GM19463 (cell line): Measurements from ENCODE around the gene TXNRD1.
A peak's percentile ranks its signal among the peaks of the same experiment; 100 is the strongest.

Source experiments
- ATAC-seq: cut with Tn5 transposase; IDR thresholded peaks from one replicate; pipeline ENCODE4 v1.9.1; 2021; ENCODE audit warnings: mild to moderate bottlenecking, moderate library complexity; ENCODE audit not compliant: unreplicated experiment

The TXNRD1 gene

GRCh38 chr12:104360157-104360556 lies 144.6 kb downstream of the TXNRD1 start:
- ATAC-seq: no peak

DNA sequence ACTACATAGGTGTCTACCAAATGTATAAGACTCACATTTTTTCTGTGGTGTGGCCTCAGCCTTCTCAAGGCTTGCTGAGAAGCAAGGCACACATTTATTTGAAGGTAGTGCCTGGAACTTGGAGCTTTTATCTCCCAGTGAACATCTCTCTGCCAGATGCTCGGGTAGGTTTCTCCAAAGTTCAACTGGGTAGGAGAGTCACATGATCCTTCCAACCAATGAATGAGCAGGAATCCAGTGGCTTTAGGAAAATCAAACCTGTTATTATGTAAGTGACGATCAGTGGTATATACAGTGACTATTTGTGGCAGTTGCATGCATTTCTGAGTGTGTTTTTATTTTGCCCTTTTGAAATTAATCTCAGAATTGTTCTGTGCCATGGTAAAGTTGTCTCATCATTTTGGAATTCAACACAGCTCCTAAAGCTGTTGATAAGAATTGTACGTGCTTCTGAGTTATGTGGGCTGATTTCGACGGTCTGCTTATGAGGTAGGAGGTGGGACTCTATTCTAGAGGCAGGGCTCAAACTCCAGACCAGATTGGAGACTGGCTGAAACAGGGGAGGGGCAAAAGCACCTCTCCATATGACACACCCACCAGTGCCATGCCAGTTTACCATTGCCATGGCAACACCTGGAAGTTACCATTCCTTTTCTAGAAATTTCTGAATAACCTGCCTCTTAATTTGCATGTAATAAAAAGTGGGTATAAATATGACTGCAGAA lies 145.6 kb downstream of the TXNRD1 start:
- ATAC-seq: no peak

DNA sequence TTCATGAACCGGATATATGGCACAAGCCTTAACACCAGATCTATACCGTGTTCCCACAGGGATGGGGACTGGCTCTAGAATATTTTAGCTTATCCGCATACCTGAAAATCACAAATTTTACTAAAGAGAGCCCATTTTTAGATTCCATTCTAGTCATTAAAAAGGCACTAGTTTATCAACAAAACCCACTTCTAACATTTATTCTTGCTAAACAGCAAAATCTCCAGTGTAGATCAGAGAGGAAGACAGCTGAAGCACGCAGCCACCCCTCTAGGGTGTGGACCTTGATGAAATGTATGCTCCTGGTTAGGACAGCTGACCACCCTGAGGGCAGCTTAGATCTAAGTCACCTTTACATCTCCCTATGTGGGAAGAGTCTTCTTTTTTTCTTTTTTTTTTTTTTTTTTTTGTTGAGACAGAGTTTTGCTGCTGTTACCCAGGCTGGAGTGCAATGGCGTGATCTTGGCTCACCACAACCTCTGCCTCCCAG lies 150.4 kb downstream of the TXNRD1 start:
- ATAC-seq: no peak

- no peak for ATAC-seq
These were observed 154.1 kb downstream of the TXNRD1 start for GRCh38 chr12:104369708-104370107.

DNA sequence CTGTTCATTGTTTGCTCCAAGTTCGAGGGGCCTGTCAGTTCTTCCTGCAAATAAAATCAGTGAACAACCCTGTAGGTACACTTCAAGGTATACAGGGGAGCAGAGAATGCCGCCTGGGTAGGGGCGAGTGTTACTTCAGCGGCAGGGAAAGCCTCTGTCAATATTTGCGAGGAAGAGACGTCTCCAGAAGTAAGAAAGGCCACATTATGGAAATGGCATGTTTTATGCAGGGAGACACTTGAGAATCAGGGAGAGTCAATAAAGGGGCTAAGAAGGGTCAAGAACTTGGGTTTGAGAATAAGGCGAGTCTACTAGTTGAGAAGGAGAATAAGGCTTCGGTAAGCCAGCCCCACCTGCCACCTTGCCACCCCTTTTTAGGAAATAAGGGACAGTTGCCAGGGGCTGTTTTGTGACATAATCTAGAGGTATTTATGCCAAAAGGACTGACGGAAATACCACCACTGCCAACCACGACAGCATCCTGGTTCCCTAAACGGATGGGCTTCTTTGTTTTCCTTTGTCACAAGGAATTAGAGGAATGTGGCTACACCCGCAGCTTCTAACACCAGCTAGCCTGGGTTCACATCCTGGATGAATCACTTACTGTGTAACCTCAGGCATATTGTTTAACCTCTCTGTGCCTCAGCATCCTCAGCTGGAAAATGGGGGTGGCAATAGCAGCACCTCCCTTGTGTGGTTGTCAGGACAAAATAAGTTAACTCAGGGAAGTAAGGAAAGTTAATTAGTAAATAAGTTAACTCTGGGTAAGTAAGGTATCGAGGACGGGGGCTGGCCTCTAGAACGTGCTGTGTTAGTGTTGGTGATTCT lies 155.7 kb downstream of the TXNRD1 start:
- ATAC-seq: no peak

DNA sequence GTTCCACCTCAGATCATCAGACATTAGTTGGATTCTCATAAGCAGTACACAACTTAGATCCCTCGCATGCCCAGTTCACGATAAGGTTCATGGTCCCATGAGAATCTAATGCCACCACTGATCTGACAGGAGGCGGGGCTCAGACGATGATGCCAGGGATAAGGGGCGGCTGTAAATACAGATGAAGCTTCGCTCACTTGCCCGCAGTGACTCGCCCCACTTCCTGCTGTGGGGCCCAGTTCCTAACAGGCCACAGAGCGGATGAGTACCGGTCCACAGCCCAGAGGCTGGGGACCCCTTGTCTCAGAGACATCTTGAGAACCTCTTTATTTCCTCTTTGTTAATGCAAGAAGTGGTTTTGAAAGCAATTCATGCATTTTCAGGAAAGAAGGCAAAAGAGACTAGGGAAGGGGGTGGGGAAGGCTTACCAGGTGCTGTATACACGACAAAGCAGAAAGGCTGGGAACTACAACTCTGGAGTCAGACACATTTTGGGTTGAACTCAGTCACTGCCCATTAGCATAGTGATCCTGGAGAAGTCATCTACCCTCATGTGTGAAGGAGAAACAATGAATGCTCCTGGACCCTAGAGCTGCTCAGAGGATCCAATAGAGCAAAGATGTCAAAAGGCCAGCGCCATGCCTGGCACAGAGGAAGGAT lies 156.6 kb downstream of the TXNRD1 start:
- ATAC-seq: no peak

DNA sequence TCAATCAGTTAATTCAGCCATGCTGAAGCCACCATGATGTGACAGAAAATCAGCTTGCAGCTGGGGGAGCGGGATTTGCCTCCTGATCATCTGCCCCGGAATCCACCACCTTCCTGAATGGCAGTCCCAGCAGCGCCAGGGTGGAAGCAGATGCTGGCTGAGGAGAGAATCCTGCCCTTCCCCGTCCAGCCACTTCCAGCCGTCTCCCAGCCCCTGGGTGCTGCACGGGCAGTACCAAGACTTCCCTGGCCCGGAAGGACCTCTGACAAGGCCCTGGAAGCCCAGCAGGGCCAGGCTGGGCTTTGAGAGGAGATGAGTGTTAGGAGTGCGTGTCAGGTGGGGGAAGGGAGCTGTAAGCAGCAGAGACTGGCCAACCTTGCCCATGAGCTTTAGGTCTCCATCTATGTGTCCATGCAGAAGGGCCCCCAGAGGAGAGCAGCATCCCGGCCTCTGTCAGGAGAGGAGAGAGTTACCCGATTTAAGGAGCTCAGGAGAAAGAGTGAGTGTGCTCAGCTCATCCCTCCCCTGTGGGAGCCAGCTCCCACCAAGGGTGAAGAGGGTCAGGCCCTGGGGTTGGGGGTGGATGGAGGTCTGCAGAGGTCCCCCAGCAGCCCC lies 157.2 kb downstream of the TXNRD1 start:
- no peak for ATAC-seq

DNA sequence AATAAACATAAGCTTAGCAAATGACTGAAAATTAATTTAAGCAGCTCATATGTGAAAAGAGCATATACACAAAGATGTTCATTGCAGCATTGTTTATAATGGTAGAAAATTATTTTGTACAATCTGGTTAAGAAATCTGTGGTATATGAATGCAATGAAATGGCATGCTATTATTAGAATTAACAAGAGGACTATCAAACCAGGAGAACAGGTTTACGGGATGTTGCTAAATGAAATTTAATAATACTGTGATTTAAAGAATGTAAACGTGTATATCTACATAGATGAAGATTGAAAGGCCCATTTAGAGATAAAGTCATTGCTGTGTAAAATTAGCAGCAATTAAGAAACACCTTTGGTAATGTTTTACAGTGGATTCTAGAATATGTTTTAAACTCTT lies 158.5 kb downstream of the TXNRD1 start:
- no peak for ATAC-seq

GRCh38 chr12:104374806-104375205 lies 159.2 kb downstream of the TXNRD1 start:
- ATAC-seq: no peak

GRCh38 chr12:104375775-104376174 lies 160.2 kb downstream of the TXNRD1 start:
- ATAC-seq: no peak

DNA sequence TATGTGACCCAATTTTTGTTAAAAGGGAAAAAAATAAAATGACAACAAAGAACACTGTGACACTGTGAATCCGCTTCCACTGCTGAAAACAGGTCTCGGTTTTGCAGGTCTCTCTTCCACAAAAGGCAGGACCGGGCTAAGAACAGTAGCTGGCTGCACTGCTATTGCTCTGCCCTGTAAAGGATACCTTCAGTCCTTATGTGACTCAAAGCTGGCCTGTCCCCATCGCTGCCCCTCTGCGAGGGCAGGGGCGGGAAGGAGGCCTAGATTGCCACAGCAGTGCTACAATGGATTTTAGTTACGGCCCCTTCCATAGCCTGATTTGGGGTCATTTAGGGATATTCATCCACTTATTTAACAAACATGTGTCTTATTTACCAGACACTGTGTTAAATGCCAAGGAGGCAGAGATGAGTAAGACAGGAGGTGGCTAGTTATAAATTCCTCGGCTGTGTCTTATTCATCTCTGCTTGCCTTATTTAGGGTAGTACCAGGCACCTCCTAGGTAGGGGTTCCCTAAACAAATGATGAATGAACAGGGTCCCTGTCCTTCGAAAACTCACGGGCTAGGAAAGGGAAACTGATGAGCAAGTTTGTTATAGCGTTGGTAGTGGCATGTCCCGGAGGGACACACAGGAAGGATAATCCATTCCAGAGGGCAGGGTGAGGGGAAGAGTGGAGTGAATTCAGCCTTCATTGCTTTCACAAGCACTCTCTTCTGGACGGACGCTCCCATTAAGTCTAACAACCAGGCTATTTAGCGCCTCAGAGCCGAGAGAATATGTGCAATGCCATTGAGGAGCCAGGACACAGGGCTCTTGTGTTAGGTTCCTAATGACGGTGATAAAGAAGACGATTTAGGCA lies 161.3 kb downstream of the TXNRD1 start:
- no peak for ATAC-seq

DNA sequence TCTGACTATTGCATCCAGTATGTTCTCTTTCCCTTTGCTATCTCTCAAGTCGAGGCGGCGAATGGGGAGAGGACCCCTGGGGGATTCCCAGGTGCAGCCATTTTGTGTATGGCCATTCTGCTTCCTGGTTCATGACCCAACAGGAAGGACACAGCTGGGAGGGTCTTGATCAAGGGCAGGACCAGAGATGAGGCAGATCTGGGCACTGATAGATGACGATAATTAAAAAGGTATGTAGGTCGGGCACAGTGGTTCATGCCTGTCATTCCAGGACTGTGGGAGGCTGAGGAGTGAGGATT lies 161.9 kb downstream of the TXNRD1 start:
- ATAC-seq: no peak

DNA sequence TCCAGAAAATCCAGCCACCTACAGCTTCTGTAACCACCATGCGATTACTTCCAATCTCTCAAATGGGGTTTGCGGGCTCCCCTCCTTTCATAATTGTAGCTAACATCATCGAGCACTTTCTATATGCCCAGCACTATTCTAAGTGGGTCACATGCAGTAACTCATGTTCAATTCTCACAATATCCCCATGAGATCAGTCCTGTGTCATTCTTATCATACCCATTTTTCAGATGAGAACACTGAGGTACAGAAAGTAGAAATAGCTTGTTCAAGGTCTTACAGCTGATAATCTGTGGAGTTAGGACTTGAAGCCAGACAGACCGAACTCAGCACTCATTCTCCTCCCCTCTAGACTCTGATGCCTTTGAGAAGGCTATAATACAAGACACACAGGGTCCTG lies 162.8 kb downstream of the TXNRD1 start:
- no peak for ATAC-seq

- ATAC-seq: no peak
These were observed 165.8 kb downstream of the TXNRD1 start for GRCh38 chr12:104381341-104381730.

GRCh38 chr12:104381731-104382480 lies 166.3 kb downstream of the TXNRD1 start:
- ATAC-seq: peak; percentile 69

GRCh38 chr12:104384141-104384880 lies 168.7 kb downstream of the TXNRD1 start:
- ATAC-seq: no peak

GRCh38 chr12:104385510-104385909 lies 169.9 kb downstream of the TXNRD1 start:
- no peak for ATAC-seq

DNA sequence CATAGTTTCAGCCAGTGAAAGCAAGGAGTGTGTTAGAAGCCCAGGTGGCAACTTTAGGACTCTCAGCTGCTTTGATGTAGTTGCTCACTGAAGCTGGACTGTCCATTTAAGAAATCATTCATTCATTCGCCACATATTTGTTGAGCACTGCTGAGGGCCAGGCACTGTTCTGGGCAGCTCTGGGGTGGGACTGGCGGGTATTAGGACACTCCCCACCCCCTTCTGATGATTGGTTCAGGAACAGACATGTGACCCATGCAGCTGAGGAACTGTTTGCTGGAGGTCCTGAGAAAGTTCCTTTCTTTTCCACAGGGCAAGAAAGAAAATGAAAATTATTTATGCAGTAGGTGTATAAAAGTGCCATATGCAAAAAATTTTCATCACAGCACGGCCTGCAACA lies 170.9 kb downstream of the TXNRD1 start:
- no peak for ATAC-seq

DNA sequence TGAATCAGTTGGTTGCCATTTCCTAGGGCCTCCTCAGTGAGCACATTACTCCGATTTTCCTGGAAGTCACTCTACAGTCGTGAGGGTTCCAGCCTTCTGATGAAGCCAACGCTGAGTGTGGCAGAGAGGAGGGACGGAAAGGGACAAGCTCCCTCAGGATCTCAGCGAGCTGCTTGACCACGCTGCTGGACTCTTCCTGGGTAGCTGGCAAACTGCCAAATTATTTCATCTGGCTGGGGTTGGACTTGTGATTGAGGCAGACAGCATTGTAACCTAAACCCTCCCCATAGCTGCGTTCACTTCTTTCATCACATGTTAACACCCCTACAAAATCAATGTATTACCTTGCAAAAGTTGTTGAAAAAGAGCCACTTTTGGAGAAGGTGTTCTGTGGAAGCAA lies 171.6 kb downstream of the TXNRD1 start:
- ATAC-seq: no peak
